B cell (primary cell): Measurements from ENCODE around the gene CACNB2.

Experiments used
- EZH2 ChIP-seq: IDR thresholded peaks from 2 replicates; pipeline ENCODE4 v1.6.1; 2012; ENCODE audit warnings: borderline replicate concordance, low read depth, mild to moderate bottlenecking, moderate library complexity, low read length; ENCODE audit not compliant: insufficient read depth, poor library complexity, severe bottlenecking
- TF ChIP-seq, protein P1 (sequence below): fragments of 200-600 bp; IDR thresholded peaks from one replicate; pipeline ENCODE4 v1.8.0; 2022; ENCODE audit warnings: antibody characterized with exemption, mild to moderate bottlenecking

DNA sequence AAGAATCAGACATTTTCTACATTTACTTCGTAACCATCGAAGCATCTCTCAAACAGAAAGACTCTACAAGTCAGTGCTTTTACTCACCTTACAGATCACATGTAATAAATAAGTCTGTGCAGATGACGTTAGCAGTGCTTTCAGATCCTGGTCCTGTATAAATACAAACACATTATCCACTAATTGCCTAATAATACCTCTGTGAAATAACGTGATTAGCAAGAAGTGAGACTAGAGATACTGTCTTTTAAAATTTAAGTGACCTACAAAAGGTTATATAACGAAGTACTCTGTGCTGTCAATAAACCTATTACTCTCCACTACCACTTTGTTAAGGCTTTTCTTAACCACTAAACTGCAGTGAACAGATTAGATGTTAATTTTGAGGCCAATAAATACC lies 264.3 kb downstream of the CACNB2 start:
- TF ChIP-seq EZH2 = no peak
- TF ChIP-seq, protein P1, sequence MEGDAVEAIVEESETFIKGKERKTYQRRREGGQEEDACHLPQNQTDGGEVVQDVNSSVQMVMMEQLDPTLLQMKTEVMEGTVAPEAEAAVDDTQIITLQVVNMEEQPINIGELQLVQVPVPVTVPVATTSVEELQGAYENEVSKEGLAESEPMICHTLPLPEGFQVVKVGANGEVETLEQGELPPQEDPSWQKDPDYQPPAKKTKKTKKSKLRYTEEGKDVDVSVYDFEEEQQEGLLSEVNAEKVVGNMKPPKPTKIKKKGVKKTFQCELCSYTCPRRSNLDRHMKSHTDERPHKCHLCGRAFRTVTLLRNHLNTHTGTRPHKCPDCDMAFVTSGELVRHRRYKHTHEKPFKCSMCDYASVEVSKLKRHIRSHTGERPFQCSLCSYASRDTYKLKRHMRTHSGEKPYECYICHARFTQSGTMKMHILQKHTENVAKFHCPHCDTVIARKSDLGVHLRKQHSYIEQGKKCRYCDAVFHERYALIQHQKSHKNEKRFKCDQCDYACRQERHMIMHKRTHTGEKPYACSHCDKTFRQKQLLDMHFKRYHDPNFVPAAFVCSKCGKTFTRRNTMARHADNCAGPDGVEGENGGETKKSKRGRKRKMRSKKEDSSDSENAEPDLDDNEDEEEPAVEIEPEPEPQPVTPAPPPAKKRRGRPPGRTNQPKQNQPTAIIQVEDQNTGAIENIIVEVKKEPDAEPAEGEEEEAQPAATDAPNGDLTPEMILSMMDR = no peak
